Smooth muscle cell (in vitro differentiated cells): ENCODE data around the gene PMF1. TPM values are rescaled to one million over a fixed set of nuclear protein-coding genes. Genes with fewer than 3 reads are reported as not detected.

Experiments used
- DNase-seq: peaks from one replicate; lab custom pipeline; 2025; ENCODE audit not compliant: unreplicated experiment; lab: John Stamatoyannopoulos, UW
- H2AFZ ChIP-seq: fragments of 200-600 bp; sonication (generic); 2 replicates; pipeline ENCODE4 v1.6.0; 2016; ENCODE audit warnings: antibody characterized with exemption, low read depth, mild to moderate bottlenecking
- H3F3A ChIP-seq: fragments of 200-600 bp; sonication (generic); 2 replicates; pipeline ENCODE4 v1.6.0; 2017; ENCODE audit warnings: antibody characterized with exemption, low read depth
- H3K27ac ChIP-seq: fragments of 200-600 bp; sonication (generic); 2 replicates; pipeline ENCODE4 v1.5.1; 2016; ENCODE audit warnings: low read depth, mild to moderate bottlenecking
- H3K27me3 ChIP-seq: fragments of 200-600 bp; sonication (generic); 2 replicates; pipeline ENCODE4 v1.6.1; 2016; ENCODE audit warnings: low read depth, mild to moderate bottlenecking
- H3K36me3 ChIP-seq: fragments of 200-600 bp; sonication (generic); 2 replicates; pipeline ENCODE4 v1.5.1; 2016; ENCODE audit warnings: low read depth
- H3K4me1 ChIP-seq: fragments of 200-600 bp; sonication (generic); 2 replicates; pipeline ENCODE4 v1.5.1; 2016; ENCODE audit warnings: low read depth
- H3K4me2 ChIP-seq: fragments of 200-600 bp; sonication (generic); 2 replicates; pipeline ENCODE4 v1.6.0; 2016; ENCODE audit warnings: mild to moderate bottlenecking
- H3K4me3 ChIP-seq: fragments of 200-600 bp; sonication (generic); 2 replicates; pipeline ENCODE4 v1.5.1; 2016; ENCODE audit warnings: mild to moderate bottlenecking
- H3K79me2 ChIP-seq: fragments of 200-600 bp; sonication (generic); 2 replicates; pipeline ENCODE4 v1.6.0; 2016; ENCODE audit warnings: low read depth, mild to moderate bottlenecking
- H3K9ac ChIP-seq: fragments of 200-600 bp; sonication (generic); 2 replicates; pipeline ENCODE4 v1.6.0; 2016; ENCODE audit warnings: low read depth
- H3K9me3 ChIP-seq: fragments of 200-600 bp; sonication (generic); replicated peaks from 2 replicates; pipeline ENCODE4 v1.5.1; 2016; ENCODE audit warnings: low read depth
- H4K20me1 ChIP-seq: fragments of 200-600 bp; sonication (generic); 2 replicates; pipeline ENCODE4 v1.6.0; 2016; ENCODE audit warnings: low read depth
- CTCF ChIP-seq: fragments of 200-600 bp; sonication (generic); IDR thresholded peaks from 2 replicates; pipeline ENCODE4 v1.5.1; 2017; ENCODE audit warnings: borderline replicate concordance, mild to moderate bottlenecking, antibody characterized with exemption; ENCODE audit not compliant: insufficient read depth, poor library complexity, severe bottlenecking
- WGBS: methylation state at CpG from one replicate; pipeline ENCODE4 v1.1.7; 2016; ENCODE audit warnings: low lambda C conversion rate; 5-methylcytosine and 5-hydroxymethylcytosine counted together
- polyA plus RNA-seq: library from polyadenylated mRNA; unstranded; fragments of >200 nt; fragmentation: Nextera tagmentation; extraction: Ambion mirVana; gene quantifications from 2 replicates; pipeline ENCODE4 v1.2.1, GENCODE V29; 2016
- total RNA-seq: library from RNA; depleted of rRNA; stranded (reverse); fragments of >200 nt; gene quantifications from 2 replicates; pipeline ENCODE4 v1.2.3, GENCODE V29; 2014

The PMF1 gene
- total and polyA plus RNA-seq, 2 experiments from 2014 or later, result 59.2 to 82.5 TPM

GRCh38 chr1:156263288-156263655, 50.5 kb downstream of the PMF1 start:
- TF ChIP-seq CTCF, result no peak
- DNase-seq, result no peak
- H3K9me3 ChIP-seq, result no peaks in the 10 kb centered on the region
- no peaks in the 10 kb centered on the region for H3K27me3 ChIP-seq
- no peak overlapping the region for H3K27ac ChIP-seq
- H3K4me3 ChIP-seq, result no peak overlapping the region
- H3K36me3 ChIP-seq, result peaks cover 14% of the 10 kb centered on the region
- 94% methylated on average over 9 of the region's 9 CpGs for WGBS
- H3K9ac ChIP-seq, result no peak overlapping the region
- H3K4me2 ChIP-seq, result no peak overlapping the region
- no peak overlapping the region for H2AFZ ChIP-seq
- H3K4me1 ChIP-seq, result no peaks in the 10 kb centered on the region
- H3K79me2 ChIP-seq, result no peaks in the 10 kb centered on the region
- peaks cover 2% of the 10 kb centered on the region for H4K20me1 ChIP-seq
- H3F3A ChIP-seq, result no peaks in the 10 kb centered on the region

GRCh38 chr1:156266051-156266450, 53.2 kb downstream of the PMF1 start:
- Histone ChIP-seq H3K9ac (no peak overlapping the region), H3K36me3 (peaks cover 14% of the 10 kb centered on the region), H4K20me1 (peaks cover 9% of the 10 kb centered on the region), H3K4me1 (no peaks in the 10 kb centered on the region), H3K4me2 (no peak overlapping the region), H3K79me2 (no peaks in the 10 kb centered on the region), H3K27me3 (no peaks in the 10 kb centered on the region), H3K4me3 (no peak overlapping the region), H3K9me3 (no peaks in the 10 kb centered on the region), H2AFZ (no peak overlapping the region), H3F3A (no peaks in the 10 kb centered on the region), H3K27ac (no peak overlapping the region)
- WGBS, result 94% methylated on average over 13 of the region's 13 CpGs
- no peak for DNase-seq
- TF ChIP-seq CTCF, result no peak

- Histone ChIP-seq H3K27me3 (no peaks in the 10 kb centered on the region), H3K9me3 (no peaks in the 10 kb centered on the region), H3K36me3 (peaks cover 19% of the 10 kb centered on the region), H3K4me1 (no peaks in the 10 kb centered on the region), H3F3A (no peaks in the 10 kb centered on the region), H3K27ac (no peak overlapping the region), H3K9ac (no peak overlapping the region), H3K79me2 (no peaks in the 10 kb centered on the region), H2AFZ (no peak overlapping the region), H3K4me3 (no peak overlapping the region), H4K20me1 (peaks cover 9% of the 10 kb centered on the region), H3K4me2 (no peak overlapping the region)
- no peak for TF ChIP-seq CTCF
- WGBS, result 61% methylated on average over 4 of the region's 4 CpGs
- no peak for DNase-seq
Observed at GRCh38 chr1:156268336-156268735, 55.5 kb downstream of the PMF1 start.

GRCh38 chr1:156270314-156270713, 57.5 kb downstream of the PMF1 start:
- no peaks in the 10 kb centered on the region for H3K9me3 ChIP-seq
- H3K79me2 ChIP-seq, result no peaks in the 10 kb centered on the region
- H3K27ac ChIP-seq, result no peak overlapping the region
- no peak for TF ChIP-seq CTCF
- WGBS, result 93% methylated on average over 3 of the region's 3 CpGs
- H3K4me1 ChIP-seq, result no peaks in the 10 kb centered on the region
- H3K9ac ChIP-seq, result no peak overlapping the region
- H3K4me2 ChIP-seq, result no peak overlapping the region
- no peak for DNase-seq
- no peaks in the 10 kb centered on the region for H3K27me3 ChIP-seq
- H4K20me1 ChIP-seq, result peaks cover 20% of the 10 kb centered on the region
- peaks cover 30% of the 10 kb centered on the region for H3K36me3 ChIP-seq
- H3F3A ChIP-seq, result no peaks in the 10 kb centered on the region
- no peak overlapping the region for H2AFZ ChIP-seq
- H3K4me3 ChIP-seq, result no peak overlapping the region
